Mucosa of rectum (tissue), 2 donors: ENCODE results near the gene PDLIM5.
"Not testable (repeated sequence)": the region's sequence is repeated elsewhere in the genome, so short reads cannot be mapped to it uniquely, and the experiment has no call there.

Experiments
- H3K27ac ChIP-seq, 2 donors: one replicate each; pipeline ENCODE4 v1.7.0; 2013; ENCODE audit warnings: inconsistent platforms in 2 of 2, low read depth in 2 of 2, low read length in 2 of 2
- H3K27me3 ChIP-seq, 2 donors: one replicate each; pipeline ENCODE4 v1.7.0; 2013; ENCODE audit warnings: low read length in 2 of 2; ENCODE audit not compliant: control insufficient read depth in 2 of 2, insufficient read depth in 2 of 2
- H3K36me3 ChIP-seq, 2 donors: one replicate each; pipeline ENCODE4 v1.7.0; 2013; ENCODE audit warnings: low read length in 2 of 2; ENCODE audit not compliant: control insufficient read depth in 2 of 2, insufficient read depth in 2 of 2
- H3K4me1 ChIP-seq, 2 donors: one replicate each; pipeline ENCODE4 v1.7.0; 2013; ENCODE audit warnings: low read length in 2 of 2, mild to moderate bottlenecking in 1 of 2; ENCODE audit not compliant: control insufficient read depth in 2 of 2, insufficient read depth in 2 of 2
- H3K4me3 ChIP-seq, 2 donors: one replicate each; pipeline ENCODE4 v1.7.0; 2013; ENCODE audit warnings: low read length in 2 of 2
- H3K9ac ChIP-seq, 2 donors: one replicate each; pipeline ENCODE4 v1.7.0; 2013; ENCODE audit warnings: low read length in 2 of 2, low read depth in 1 of 2, mild to moderate bottlenecking in 1 of 2
- H3K9me3 ChIP-seq, 2 donors: one replicate each; pipeline ENCODE4 v1.7.0; 2013; ENCODE audit warnings: low read length in 2 of 2; ENCODE audit not compliant: control insufficient read depth in 2 of 2
- donor health status: healthy.
- donor health status: Normal muscosa, but diverticular disease.

PDLIM5 gene

DNA sequence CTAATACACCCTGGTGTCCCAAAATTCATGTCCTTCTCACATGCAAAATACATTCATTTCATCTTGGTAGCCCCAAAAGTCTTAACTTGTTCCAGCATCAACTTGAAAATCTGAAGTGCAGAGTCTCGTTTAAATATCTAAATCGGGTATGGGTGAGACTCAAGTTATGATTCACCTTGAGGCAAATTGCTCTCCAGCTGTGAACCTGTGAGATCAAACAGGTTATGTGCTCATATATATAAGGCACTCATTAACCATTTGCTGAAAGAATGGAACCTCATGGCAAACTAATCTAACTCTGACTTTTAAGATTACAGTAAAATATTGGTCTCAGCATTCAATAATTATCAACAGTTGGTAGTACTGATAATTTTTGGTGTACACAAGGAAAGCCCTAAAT is 55.5 kb downstream of the PDLIM5 start:
- H3K27ac ChIP-seq = peak overlapping the region in 1 of 2 donors; percentile 34
- no peaks in the 10 kb centered on the region for H3K36me3 ChIP-seq
- H3K9ac ChIP-seq = peak overlapping the region in 1 of 2 donors; percentile 11
- no peak overlapping the region for H3K4me3 ChIP-seq
- peaks cover 9 to 13% of the 10 kb centered on the region in 2 donors for H3K4me1 ChIP-seq
- no peaks in the 10 kb centered on the region for H3K27me3 ChIP-seq
- H3K9me3 ChIP-seq = no peaks in the 10 kb centered on the region

DNA sequence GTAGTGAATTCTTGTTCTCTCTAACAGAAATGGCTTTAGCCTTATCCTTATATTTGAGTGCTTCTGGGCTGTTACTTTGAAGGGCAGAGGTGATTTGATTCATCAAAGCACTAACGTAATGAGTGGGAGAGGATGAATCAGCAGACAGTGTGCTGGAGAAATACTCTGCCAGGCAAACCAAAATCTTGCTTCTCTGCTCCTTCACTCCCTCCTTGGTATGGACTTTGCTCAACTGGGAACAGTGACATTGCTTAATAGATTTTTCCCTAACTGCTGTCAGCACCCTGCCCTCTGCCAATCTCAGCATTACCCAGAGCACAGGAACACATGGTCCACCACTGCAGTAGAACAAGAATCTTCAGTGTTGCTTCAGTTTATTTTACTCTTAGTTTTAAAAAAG is 56.0 kb downstream of the PDLIM5 start:
- no peak overlapping the region for H3K4me3 ChIP-seq
- H3K9ac ChIP-seq = peak overlapping the region in 1 of 2 donors; percentile 11
- H3K36me3 ChIP-seq = no peaks in the 10 kb centered on the region
- peak overlapping the region in 1 of 2 donors; percentile 34 for H3K27ac ChIP-seq
- H3K27me3 ChIP-seq = no peaks in the 10 kb centered on the region
- H3K9me3 ChIP-seq = no peaks in the 10 kb centered on the region
- H3K4me1 ChIP-seq = peaks cover 9 to 13% of the 10 kb centered on the region in 2 donors

DNA sequence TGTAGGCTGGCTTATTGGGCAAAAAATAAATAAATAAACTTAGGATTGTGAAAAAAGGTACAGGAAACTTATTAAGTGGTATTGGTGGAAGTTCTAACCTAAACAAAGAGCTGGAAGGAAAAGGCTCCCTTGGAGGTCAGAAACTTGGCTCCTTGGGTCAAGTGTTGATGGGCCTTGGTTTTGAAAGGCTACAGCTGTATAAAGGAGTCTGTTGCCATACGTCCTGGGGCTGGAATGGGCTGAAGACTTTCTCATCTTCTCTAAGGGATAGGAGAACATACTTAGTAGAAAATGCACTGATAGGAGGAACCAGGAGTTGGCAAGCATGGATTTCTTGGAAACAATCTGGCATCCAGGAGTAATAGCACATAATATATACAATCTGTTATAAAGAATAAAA is 56.6 kb downstream of the PDLIM5 start:
- Histone ChIP-seq H3K9ac (no peak overlapping the region), H3K4me3 (no peak overlapping the region), H3K27ac (peak overlapping the region in 1 of 2 donors; percentile 1), H3K9me3 (no peaks in the 10 kb centered on the region), H3K36me3 (no peaks in the 10 kb centered on the region), H3K4me1 (peaks cover 9 to 13% of the 10 kb centered on the region in 2 donors), H3K27me3 (no peaks in the 10 kb centered on the region)

DNA sequence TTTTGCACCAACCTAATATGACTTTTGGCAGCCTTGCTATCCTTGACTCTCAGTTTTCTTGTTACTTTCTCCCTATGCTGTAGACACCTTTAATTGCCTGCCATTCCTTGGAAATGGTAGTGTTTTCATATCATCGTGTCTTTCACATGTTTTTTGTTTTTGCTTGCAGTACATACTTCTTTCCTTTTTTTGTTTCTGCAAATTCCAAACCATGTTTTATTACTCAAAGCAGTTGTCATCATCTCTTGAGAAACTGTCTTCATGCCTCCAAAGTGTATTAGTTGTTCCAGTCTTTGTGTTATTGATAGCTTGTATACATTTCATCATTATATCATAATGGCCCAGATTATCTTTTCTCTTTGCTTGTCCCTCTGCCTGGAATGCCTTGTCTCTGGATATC is 57.1 kb downstream of the PDLIM5 start:
- H3K36me3 ChIP-seq = no peaks in the 10 kb centered on the region
- H3K4me1 ChIP-seq = peaks cover 9 to 13% of the 10 kb centered on the region in 2 donors
- H3K27me3 ChIP-seq = no peaks in the 10 kb centered on the region
- no peak overlapping the region for H3K27ac ChIP-seq
- no peak overlapping the region for H3K9ac ChIP-seq
- H3K9me3 ChIP-seq = no peaks in the 10 kb centered on the region
- no peak overlapping the region for H3K4me3 ChIP-seq

DNA sequence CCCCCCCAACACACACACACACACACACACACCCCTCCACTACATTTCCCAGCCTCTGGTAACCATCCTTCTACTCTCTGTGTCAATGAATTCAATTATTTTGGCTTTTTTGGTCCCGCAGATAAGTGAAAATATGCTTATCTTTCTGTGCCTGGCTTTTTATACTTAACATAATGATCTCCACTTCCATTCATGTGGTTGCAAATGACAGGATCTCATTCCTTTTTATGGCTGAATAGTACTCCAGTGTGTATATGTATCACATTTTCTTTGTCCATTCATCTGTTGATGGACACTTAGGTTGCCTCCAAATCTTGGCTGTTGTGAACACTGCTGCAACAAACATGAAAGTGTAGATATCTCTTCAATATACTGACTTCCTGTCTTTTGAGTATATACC is 59.8 kb downstream of the PDLIM5 start:
- Histone ChIP-seq H3K9me3 (no peaks in the 10 kb centered on the region), H3K27ac (no peak overlapping the region), H3K4me1 (peaks cover 9 to 19% of the 10 kb centered on the region in 2 donors), H3K27me3 (no peaks in the 10 kb centered on the region), H3K9ac (no peak overlapping the region), H3K36me3 (no peaks in the 10 kb centered on the region), H3K4me3 (no peak overlapping the region)

DNA sequence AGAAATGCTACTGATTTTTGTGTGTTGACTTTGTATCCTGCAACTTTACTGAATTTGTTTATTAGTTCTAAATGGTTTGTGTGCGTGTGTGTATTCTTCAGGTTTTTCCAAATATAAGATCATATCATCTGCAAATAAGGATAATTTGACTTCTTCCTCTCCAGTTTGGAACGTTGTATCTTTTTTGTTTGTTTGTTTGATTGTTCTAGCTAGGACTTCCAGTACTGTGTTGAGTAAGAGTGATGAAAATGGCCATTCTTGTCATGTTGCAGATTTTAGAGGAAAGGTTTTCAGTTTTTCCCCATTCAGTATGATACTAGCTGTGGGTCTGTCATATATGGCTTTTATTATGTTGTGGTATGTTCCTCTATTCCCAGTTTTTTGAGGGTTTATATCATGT is 61.8 kb downstream of the PDLIM5 start:
- H3K9ac ChIP-seq, H3K9me3 ChIP-seq, H3K4me1 ChIP-seq, H3K4me3 ChIP-seq, H3K36me3 ChIP-seq, H3K27ac ChIP-seq, H3K27me3 ChIP-seq: not testable (repeated sequence)

DNA sequence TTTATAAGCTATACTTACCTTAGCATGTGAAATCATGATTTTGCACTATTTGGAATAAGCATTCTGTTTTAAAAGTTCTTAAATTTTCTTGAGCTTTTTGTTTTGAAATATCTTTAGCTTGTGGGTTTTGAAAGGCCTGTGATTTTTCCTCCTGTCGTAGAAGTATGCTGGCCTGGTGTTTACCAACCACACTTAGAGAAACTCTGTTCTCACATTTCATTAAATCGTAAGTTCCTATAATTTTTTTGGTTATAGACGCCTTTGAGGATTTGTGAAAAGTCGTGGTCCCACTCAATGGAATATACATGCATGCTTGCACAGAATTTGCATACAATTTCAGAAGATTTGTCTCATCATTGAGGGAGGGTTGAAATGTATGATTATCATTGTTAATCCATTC is 63.6 kb downstream of the PDLIM5 start:
- peaks cover 3 to 5% of the 10 kb centered on the region in 2 donors for H3K4me1 ChIP-seq
- H3K27ac ChIP-seq = peak overlapping the region in 1 of 2 donors; percentile 21
- H3K9me3 ChIP-seq = no peaks in the 10 kb centered on the region
- no peaks in the 10 kb centered on the region for H3K27me3 ChIP-seq
- no peak overlapping the region for H3K4me3 ChIP-seq
- H3K9ac ChIP-seq = no peak overlapping the region
- peaks cover 0 to 3% of the 10 kb centered on the region in 2 donors for H3K36me3 ChIP-seq

DNA sequence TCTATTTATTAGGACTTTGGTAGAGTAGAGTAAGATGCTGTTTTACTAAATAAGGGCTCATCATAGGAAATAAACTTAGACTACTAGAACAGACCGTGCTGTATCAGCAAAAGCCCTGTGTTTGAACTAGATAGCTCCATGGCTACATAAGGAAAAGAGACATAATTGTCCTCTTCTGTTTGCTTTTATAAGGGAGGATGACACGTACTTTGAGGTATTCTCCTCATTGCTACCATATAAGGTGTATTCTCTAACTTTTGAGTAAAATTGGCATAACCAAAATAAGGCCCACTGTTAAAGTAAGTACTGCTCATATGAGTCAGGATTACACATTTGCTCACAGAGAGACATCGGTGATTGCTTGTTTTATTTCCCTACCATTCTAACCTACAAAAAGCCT is 64.3 kb downstream of the PDLIM5 start:
- no peak overlapping the region for H3K27ac ChIP-seq

DNA sequence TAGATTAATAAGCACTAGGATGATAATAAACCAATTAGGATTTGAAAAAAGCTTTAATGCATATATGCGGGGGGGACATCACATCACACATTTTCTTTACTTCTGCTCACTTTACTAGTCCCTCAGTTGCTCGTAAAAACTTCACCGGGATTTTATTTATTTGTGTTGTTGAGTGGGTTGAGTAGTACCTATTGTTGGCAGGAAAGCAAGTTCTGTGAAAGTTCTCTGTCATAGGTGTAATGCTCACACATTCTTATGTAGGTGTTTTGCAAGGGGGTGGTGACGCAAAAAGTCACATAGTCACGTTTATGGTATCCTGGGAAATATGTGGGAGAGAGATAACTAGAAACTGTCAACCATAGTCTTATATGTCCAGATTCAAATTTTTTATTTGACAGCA is 65.3 kb downstream of the PDLIM5 start:
- Histone ChIP-seq H3K4me1 (peaks cover 3 to 5% of the 10 kb centered on the region in 2 donors), H3K4me3 (no peak overlapping the region), H3K27me3 (no peaks in the 10 kb centered on the region), H3K27ac (no peak overlapping the region), H3K9me3 (no peaks in the 10 kb centered on the region), H3K36me3 (peaks cover 0 to 3% of the 10 kb centered on the region in 2 donors), H3K9ac (no peak overlapping the region)

More for the DNA sequence above, 64.3 kb downstream of the PDLIM5 start:
- no peak overlapping the region for H3K4me3 ChIP-seq
- peaks cover 0 to 3% of the 10 kb centered on the region in 2 donors for H3K36me3 ChIP-seq
- H3K9me3 ChIP-seq = no peaks in the 10 kb centered on the region
- peaks cover 3 to 5% of the 10 kb centered on the region in 2 donors for H3K4me1 ChIP-seq
- H3K9ac ChIP-seq = no peak overlapping the region
- no peaks in the 10 kb centered on the region for H3K27me3 ChIP-seq

DNA sequence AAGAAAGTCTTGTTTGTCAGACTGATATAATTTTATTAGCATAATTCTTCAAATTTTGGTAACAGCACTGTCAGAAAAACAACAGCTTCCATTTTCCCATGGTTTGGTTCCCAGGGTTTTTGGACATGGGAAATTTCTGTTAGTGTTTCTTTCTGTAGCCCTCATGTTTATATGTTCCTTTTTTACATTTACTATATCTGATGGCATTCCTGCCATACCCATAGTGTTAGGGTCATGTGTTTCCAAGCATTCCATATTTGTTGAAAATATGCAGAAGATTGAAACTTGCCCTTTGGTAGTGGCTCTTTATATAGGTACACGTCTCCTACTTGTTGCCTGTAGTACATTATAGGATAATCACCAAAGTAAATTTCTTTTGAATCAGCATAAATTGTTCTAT is 65.8 kb downstream of the PDLIM5 start:
- Histone ChIP-seq H3K27ac (no peak overlapping the region), H3K9me3 (no peaks in the 10 kb centered on the region), H3K9ac (no peak overlapping the region), H3K36me3 (peaks cover 0 to 3% of the 10 kb centered on the region in 2 donors), H3K4me3 (no peak overlapping the region), H3K4me1 (peaks cover 3 to 5% of the 10 kb centered on the region in 2 donors), H3K27me3 (no peaks in the 10 kb centered on the region)

DNA sequence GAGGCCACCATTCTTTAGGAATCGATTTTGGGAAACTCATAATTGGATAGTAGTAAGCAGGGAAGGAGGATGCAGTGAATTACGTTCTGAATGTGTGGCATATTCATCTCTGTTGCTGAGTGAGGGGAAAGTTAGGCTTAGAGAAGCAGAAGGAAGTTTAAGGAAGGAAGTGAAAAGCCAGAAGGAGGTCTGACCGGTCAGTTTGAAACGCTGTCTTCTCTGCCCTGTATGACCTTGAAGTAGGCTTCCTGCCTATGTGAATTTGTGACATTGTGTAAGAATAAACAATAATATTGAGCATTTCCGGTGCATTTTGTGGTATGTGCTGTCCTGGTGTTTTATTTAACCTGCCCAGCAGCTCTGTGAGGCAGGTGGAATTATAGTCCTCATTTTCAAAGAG is 67.3 kb downstream of the PDLIM5 start:
- Histone ChIP-seq H3K9ac (no peak overlapping the region), H3K27me3 (no peaks in the 10 kb centered on the region), H3K36me3 (peaks cover 0 to 3% of the 10 kb centered on the region in 2 donors), H3K9me3 (no peaks in the 10 kb centered on the region), H3K4me3 (no peak overlapping the region), H3K27ac (no peak overlapping the region), H3K4me1 (peaks cover 3 to 5% of the 10 kb centered on the region in 2 donors)
